GM10266 (cell line): Measurements from ENCODE around the gene FOXN1.
A peak's percentile ranks its signal among the peaks of the same experiment; 100 is the strongest.

ENCODE experiments used
- DNase-seq: peaks from one replicate; pipeline ENCODE4 v3.0.0; 2012; ENCODE audit errors: extremely low spot score
- TF ChIP-seq, protein P1 (sequence below): IDR thresholded peaks from 2 replicates; pipeline ENCODE4 v1.5.1; 2012; ENCODE audit warnings: mild to moderate bottlenecking, low read depth; ENCODE audit not compliant: control insufficient read depth, insufficient read depth; ENCODE audit errors: missing control alignments

The FOXN1 gene

DNA sequence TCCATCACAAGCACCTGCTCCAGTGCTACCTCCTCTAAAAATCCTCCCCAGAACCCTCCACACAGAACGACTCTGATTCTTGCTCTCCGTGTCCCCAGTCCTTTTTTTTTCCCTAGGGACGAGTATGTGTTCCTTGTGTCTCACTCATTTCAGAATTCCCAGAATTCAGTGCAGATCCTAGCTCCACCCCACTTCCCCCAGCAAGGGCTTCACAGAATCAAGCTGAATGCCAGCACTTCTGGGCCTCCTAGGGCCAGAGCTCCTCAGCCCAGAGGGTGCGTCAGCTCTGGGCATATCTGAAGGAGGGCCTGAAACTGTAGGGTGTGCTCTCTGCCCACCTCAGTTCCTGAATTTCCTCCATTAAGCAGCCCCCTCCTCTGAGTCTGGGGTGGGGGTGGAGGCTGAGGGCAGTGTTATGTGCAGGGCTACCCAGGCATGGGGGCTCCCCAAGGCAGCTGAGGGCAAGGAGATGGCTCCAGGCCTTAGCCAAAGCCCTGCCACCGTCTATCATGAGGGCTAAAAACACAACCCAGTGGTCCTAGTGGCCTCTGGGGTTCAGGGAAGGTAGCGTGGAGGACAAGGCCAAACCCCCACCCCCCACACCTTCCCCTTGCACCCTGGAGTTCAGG lies 39.8 kb downstream of the FOXN1 start:
- TF ChIP-seq, protein P1, sequence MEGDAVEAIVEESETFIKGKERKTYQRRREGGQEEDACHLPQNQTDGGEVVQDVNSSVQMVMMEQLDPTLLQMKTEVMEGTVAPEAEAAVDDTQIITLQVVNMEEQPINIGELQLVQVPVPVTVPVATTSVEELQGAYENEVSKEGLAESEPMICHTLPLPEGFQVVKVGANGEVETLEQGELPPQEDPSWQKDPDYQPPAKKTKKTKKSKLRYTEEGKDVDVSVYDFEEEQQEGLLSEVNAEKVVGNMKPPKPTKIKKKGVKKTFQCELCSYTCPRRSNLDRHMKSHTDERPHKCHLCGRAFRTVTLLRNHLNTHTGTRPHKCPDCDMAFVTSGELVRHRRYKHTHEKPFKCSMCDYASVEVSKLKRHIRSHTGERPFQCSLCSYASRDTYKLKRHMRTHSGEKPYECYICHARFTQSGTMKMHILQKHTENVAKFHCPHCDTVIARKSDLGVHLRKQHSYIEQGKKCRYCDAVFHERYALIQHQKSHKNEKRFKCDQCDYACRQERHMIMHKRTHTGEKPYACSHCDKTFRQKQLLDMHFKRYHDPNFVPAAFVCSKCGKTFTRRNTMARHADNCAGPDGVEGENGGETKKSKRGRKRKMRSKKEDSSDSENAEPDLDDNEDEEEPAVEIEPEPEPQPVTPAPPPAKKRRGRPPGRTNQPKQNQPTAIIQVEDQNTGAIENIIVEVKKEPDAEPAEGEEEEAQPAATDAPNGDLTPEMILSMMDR: no peak
- DNase-seq: no peak

DNA sequence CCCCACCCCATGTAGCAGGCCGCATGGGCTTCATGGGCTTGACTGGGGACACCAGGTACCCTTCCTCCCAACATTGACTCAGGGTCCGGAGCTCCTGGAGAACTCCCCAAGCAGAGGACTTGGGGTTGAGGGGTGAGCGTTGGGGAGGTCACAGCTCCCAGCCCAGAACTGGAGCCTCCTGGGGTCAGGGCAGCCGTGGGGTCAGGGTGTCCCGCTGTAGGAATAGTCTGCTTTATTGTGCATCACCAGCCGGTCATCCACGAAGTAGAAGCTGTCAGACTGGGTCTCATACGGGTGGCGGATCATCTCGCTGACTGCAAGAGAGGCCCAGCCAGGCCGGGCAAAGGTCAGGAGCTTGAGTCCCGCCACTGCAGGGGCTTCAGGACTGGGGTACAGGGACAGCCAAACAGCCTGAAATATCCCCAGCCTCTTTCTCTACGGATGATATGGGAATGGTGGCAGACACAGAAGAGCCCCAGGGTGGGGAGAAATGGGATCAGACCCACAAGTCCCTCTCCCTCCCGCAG lies 41.0 kb downstream of the FOXN1 start:
- DNase-seq: no peak

DNA sequence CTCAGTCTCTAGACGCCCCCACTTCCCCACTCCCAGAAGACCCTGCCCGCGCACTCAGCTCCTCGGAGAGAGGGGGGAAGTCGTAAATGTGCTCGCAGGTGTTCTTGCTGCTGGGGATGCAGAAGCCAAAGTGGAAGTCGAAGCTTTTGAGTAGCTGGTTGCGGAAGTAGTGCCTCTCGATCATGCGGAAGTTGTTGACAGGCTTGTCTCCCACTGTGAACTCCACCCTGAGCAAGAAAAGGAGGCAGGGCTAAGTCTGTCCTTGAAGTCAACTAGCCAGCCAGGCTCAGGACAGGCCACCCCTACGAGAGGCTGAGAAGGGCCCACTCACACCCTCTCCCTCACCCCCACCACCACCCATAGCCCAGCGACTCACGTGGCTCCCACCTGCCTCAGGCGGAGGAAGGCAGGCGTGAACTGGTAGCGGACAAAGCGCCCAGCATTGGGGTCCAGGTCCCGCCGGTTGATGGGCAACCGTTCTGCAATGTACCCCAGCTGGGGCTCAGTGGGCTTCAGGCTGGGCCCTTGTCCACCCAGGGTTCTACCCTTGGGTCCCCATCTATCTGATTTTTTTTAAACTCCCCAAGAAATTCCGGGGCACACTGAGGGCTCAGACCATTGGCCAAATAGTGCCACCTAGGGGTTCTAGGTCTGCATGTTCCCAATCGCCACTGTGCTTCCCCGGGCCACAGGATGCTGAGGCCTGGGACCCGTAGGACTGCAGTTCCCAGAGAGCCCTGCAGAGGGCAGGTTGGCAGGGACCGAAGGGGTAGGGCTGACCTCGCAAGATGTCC lies 41.7 kb downstream of the FOXN1 start:
- DNase-seq: peak; percentile 86
- TF ChIP-seq, protein P1: peak; percentile 87

More for the DNA sequence above, 41.0 kb downstream of the FOXN1 start:
- TF ChIP-seq, protein P1: no peak

DNA sequence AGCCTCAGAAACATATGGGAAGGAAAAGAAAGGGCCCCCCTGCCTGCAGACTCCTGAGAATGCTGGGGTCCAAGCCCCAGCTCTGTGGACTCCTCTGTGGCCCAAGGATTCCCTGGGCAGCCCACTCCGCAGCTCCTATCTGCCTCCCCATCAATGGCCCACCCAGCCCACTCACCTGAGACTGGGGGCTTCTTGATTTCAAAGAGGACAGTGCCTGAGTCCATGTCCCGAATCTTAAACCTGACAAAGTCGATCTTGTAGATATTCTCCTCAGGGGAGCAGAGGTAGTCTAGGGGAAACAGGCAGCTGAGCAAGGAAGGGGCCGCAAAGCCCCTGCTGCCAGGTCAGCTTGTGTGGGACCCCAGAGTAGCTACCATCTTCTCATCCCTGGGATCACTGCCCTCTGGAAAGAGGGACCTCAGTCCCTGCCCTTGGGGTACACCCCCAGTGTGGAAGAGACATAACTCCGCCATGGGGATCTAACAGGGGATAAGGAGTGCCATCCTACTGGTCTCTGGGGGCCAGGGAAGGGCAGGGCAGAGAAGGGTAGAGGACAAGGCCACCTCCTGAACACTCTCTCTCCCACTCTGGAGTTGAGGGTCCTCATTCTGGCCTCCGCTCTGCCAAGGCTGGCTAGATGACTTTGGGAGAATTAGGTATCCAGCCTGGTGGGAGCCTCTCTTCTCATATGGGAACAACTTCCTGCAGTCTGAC lies 42.4 kb downstream of the FOXN1 start:
- no peak for DNase-seq
- TF ChIP-seq, protein P1: no peak

DNA sequence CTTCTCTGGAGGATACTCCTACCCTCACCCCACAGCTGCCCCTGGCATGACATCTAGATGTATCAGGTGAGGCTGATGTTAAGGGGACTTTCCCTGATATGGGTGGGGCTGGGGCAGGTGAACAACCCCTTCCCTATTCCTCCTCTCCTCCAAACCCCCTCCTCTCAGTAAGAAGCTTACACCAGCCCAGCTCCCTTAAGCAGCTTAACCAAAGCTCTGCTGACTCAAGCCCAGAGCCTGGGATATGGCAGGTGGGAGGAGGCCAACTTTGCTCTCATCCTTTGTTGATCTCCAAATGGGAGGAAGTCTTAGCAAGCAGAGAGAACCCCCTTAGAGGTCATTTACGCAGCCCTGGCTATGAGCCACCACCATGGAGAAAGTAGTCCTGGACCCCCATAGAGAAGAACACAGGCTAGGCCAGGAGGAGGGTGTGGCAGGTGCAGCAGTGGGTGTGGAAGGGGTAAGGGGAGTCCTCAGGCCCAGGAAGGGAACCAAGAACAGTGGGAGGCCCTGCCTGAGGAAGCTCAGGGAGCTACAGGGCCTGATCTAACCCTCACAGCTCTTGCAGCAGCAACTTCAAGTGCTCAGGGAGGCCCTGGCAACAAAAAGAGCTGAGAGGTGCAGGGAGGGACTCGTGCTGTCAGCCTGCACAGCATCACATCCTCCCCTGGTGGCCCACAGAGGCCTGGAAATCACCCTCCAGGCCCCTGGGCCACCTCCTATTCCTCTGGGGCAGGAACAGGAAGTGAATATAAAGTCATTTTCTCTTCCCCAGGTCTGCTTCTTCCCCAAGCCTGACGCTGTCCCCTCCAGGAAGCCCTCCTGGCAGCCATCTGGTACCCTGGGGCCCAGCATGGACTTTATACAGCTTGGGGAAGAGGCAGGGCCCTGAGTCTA lies 43.3 kb downstream of the FOXN1 start:
- peak; percentile 87 for DNase-seq
- TF ChIP-seq, protein P1: no peak

DNA sequence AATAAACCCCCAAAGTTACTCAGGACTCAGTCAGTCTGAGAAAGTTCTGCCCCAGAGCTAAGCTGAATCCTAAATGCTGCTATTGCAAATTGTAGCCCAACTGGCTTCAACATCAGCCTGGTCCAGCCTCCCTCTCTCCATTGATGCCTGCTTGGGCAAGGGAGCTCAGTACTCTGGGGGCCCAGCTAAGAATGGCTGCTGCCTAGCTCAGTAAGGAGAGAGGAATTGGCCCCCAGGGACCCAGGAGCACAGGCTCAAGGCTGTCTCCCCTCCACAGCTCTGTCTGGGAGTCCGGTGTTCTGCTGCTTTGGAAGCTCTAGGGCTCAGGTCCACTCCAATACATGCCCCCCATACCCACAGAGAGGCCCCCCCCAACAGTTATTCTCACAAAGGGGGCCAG lies 44.7 kb downstream of the FOXN1 start:
- TF ChIP-seq, protein P1: no peak
- peak; percentile 17 for DNase-seq
